H9 (cell line): ENCODE results near the gene PDS5A. TPM values are rescaled to one million over a fixed set of nuclear protein-coding genes. Genes with fewer than 3 reads are reported as not detected.

Source experiments
- DNase-seq: peaks from one replicate; pipeline ENCODE4 v3.0.0-alpha.2; 2017
- H2AFZ ChIP-seq: one replicate; pipeline ENCODE4 v1.6.1; 2013; ENCODE audit warnings: mild to moderate bottlenecking, low read length, control low read depth, moderate library complexity
- H2AK5ac ChIP-seq: 2 replicates; pipeline ENCODE4 v1.6.1; 2013; ENCODE audit warnings: low read length, control low read depth, mixed read lengths; ENCODE audit not compliant: insufficient read length
- H2BK120ac ChIP-seq: one replicate; pipeline ENCODE4 v1.6.1; 2013; ENCODE audit warnings: low read depth, mild to moderate bottlenecking, low read length, control low read depth, inconsistent platforms; ENCODE audit not compliant: poor library complexity, severe bottlenecking
- H2BK12ac ChIP-seq: 2 replicates; pipeline ENCODE4 v1.6.1; 2013; ENCODE audit warnings: low read length, control low read depth, mixed read lengths, low read depth; ENCODE audit not compliant: insufficient read length
- H2BK15ac ChIP-seq: 2 replicates; pipeline ENCODE4 v1.6.1; 2013; ENCODE audit warnings: low read depth, low read length, control low read depth
- H2BK20ac ChIP-seq: one replicate; pipeline ENCODE4 v1.6.1; 2013; ENCODE audit warnings: low read depth, mild to moderate bottlenecking, low read length, control low read depth, inconsistent platforms; ENCODE audit not compliant: poor library complexity, severe bottlenecking
- H2BK5ac ChIP-seq: 2 replicates; pipeline ENCODE4 v1.6.1; 2013; ENCODE audit warnings: low read length, control low read depth, mixed read lengths; ENCODE audit not compliant: insufficient read length
- H3K14ac ChIP-seq: 2 replicates; pipeline ENCODE4 v1.6.1; 2013; ENCODE audit warnings: low read length, control low read depth; ENCODE audit not compliant: insufficient read depth
- H3K18ac ChIP-seq: 2 replicates; pipeline ENCODE4 v1.6.1; 2013; ENCODE audit warnings: low read depth, mild to moderate bottlenecking, mixed read lengths, low read length, control low read depth; ENCODE audit not compliant: insufficient read length
- H3K23ac ChIP-seq: 2 replicates; pipeline ENCODE4 v1.6.1; 2013; ENCODE audit warnings: low read length, control low read depth, mixed read lengths, low read depth; ENCODE audit not compliant: insufficient read length
- H3K23me2 ChIP-seq: 2 replicates; pipeline ENCODE4 v1.6.1; 2013; ENCODE audit warnings: low read depth, mild to moderate bottlenecking, mixed read lengths, low read length, control low read depth; ENCODE audit not compliant: insufficient read length, poor library complexity, severe bottlenecking
- H3K27ac ChIP-seq: 2 replicates; pipeline ENCODE4 v1.5.1; 2013; ENCODE audit warnings: low read length, control low read depth, mixed read lengths, low read depth; ENCODE audit not compliant: insufficient read length
- H3K27me3 ChIP-seq: 2 replicates; pipeline ENCODE4 v1.6.1; 2013; ENCODE audit warnings: low read length, control low read depth, inconsistent platforms; ENCODE audit not compliant: insufficient read depth
- H3K4ac ChIP-seq: 2 replicates; pipeline ENCODE4 v1.6.1; 2013; ENCODE audit warnings: low read depth, mild to moderate bottlenecking, control low read depth, inconsistent platforms, low read length, moderate library complexity
- H3K4me1 ChIP-seq: 2 replicates; pipeline ENCODE4 v1.6.1; 2013; ENCODE audit warnings: low read length, control low read depth, inconsistent platforms; ENCODE audit not compliant: insufficient read depth
- H3K4me2 ChIP-seq: 2 replicates; pipeline ENCODE4 v1.6.1; 2013; ENCODE audit warnings: low read length, control low read depth, mixed read lengths; ENCODE audit not compliant: insufficient read length, insufficient read depth
- H3K56ac ChIP-seq: 2 replicates; pipeline ENCODE4 v1.6.1; 2013; ENCODE audit warnings: low read depth, mild to moderate bottlenecking, mixed read lengths, low read length, control low read depth; ENCODE audit not compliant: insufficient read length
- H3K79me1 ChIP-seq: 2 replicates; pipeline ENCODE4 v1.6.1; 2013; ENCODE audit warnings: low read depth, mild to moderate bottlenecking, moderate library complexity, low read length, control low read depth, inconsistent platforms; ENCODE audit not compliant: insufficient read depth, poor library complexity, severe bottlenecking
- H3K79me2 ChIP-seq: 2 replicates; pipeline ENCODE4 v1.6.1; 2013; ENCODE audit warnings: low read length, control low read depth, inconsistent platforms; ENCODE audit not compliant: insufficient read depth
- H3K9ac ChIP-seq: 2 replicates; pipeline ENCODE4 v1.6.1; 2013; ENCODE audit warnings: low read length, control low read depth, mixed read lengths; ENCODE audit not compliant: insufficient read length; ENCODE audit errors: extremely low read depth
- H3K9me3 ChIP-seq: one replicate; pipeline ENCODE4 v1.6.1; 2013; ENCODE audit warnings: low read depth, low read length, inconsistent platforms; ENCODE audit not compliant: control insufficient read depth
- H3T11ph ChIP-seq: one replicate; pipeline ENCODE4 v1.6.1; 2013; ENCODE audit warnings: mild to moderate bottlenecking, low read length, control low read depth, inconsistent platforms
- H4K20me1 ChIP-seq: one replicate; pipeline ENCODE4 v1.6.1; 2013; ENCODE audit not compliant: control insufficient read depth, insufficient read length, insufficient read depth
- H4K5ac ChIP-seq: 2 replicates; pipeline ENCODE4 v1.6.1; 2013; ENCODE audit warnings: low read depth, mild to moderate bottlenecking, mixed read lengths, low read length, control low read depth; ENCODE audit not compliant: insufficient read length
- H4K8ac ChIP-seq: replicated peaks from 2 replicates; pipeline ENCODE4 v1.6.1; 2013; ENCODE audit warnings: low read length, control low read depth, mixed read lengths, low read depth; ENCODE audit not compliant: insufficient read length
- H4K91ac ChIP-seq: 2 replicates; pipeline ENCODE4 v1.6.1; 2013; ENCODE audit warnings: low read depth, mild to moderate bottlenecking, moderate library complexity, mixed read lengths, low read length, control low read depth; ENCODE audit not compliant: insufficient read length
- H3K27ac Mint-ChIP-seq, 3 experiments: 2 replicates in 2 of 3; 3 replicates in 1 of 3; pipeline ENCODE4 v1.8.0; 2020 to 2021; ENCODE audit warnings: mixed read lengths in 3 of 3, mild to moderate bottlenecking in 1 of 3, moderate library complexity in 1 of 3
- H3K27me3 Mint-ChIP-seq: 2 replicates; pipeline ENCODE4 v1.8.0; 2021; ENCODE audit warnings: low read depth, mild to moderate bottlenecking, moderate library complexity, mixed read lengths
- H3K36me3 Mint-ChIP-seq, 3 experiments: 2 replicates in 2 of 3; 3 replicates in 1 of 3; pipeline ENCODE4 v1.8.0; 2020 to 2021; ENCODE audit warnings: low read depth in 3 of 3, mixed read lengths in 3 of 3; ENCODE audit not compliant: insufficient read depth in 1 of 3
- H3K4me1 Mint-ChIP-seq, 2 experiments: 2 replicates each; pipeline ENCODE4 v1.8.0; 2020; ENCODE audit warnings: mixed read lengths in 2 of 2
- H3K4me3 Mint-ChIP-seq, 2 experiments: 2 replicates in 1 of 2; 3 replicates in 1 of 2; pipeline ENCODE4 v1.8.0; 2020 to 2021; ENCODE audit warnings: mild to moderate bottlenecking in 2 of 2, mixed read lengths in 2 of 2, moderate library complexity in 1 of 2
- H3K9me3 Mint-ChIP-seq, 2 experiments: 2 replicates in 1 of 2; 3 replicates in 1 of 2; pipeline ENCODE4 v1.8.0; 2020; ENCODE audit warnings: mild to moderate bottlenecking in 2 of 2, mixed read lengths in 2 of 2, moderate library complexity in 1 of 2
- WGBS: extraction: QIAGEN DNeasy Blood & Tissue Kit; methylation state at CpG from one replicate; pipeline ENCODE4 v1.1.7; 2013; ENCODE audit warnings: missing lambda C conversion rate, low lambda C conversion rate, mixed read lengths; ENCODE audit not compliant: insufficient read length; ENCODE audit errors: extremely low coverage; 5-methylcytosine and 5-hydroxymethylcytosine counted together
- total RNA-seq: library from RNA; stranded (reverse); gene quantifications from 2 replicates; pipeline ENCODE4 v1.2.1, GENCODE V29; 2021
- TF ChIP-seq, protein P1 (sequence below): fragments of 200-600 bp; sonication (generic); conservative IDR thresholded peaks from 3 replicates; pipeline ENCODE4 v1.8.0; 2021; ENCODE audit warnings: antibody characterized with exemption, mild to moderate bottlenecking

The PDS5A gene
- total RNA-seq, 1 experiment from 2014 or later, result 65.4 TPM

DNA sequence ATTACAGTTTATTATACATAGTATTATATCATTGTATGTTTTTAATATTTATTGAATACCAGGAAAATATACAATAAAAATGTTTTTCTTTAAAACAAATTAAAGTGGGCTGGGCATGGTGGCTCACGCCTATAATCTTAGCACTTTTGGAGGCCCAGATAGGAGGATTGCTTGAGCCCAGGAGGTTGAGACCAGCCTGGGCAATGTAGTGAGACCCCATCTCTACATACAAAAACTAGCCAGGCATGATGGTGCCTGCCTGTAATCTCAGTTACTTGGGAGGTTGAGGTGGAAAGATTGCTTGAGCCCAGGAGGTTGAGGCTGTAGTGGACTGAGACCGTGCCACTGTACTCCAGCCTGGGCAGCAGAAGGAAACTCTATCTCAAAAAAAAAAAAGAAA is 38.3 kb upstream of the PDS5A start:
- Histone ChIP-seq H3K4me2 (no peak overlapping the region), H4K91ac (no peak overlapping the region), H2AK5ac (no peak overlapping the region), H2AFZ (no peak overlapping the region), H3K9ac (no peak overlapping the region), H3K79me2 (no peaks in the 10 kb centered on the region), H3K23me2 (no peaks in the 10 kb centered on the region), H4K5ac (no peak overlapping the region), H3K27ac (no peak overlapping the region), H2BK12ac (no peak overlapping the region), H4K8ac (no peak overlapping the region), H3K14ac (no peak overlapping the region), H3K9me3 (no peaks in the 10 kb centered on the region), H2BK5ac (no peak overlapping the region), H3T11ph (no peak overlapping the region), H3K4me1 (no peaks in the 10 kb centered on the region), H3K23ac (no peak overlapping the region), H3K4ac (no peak overlapping the region), H3K27me3 (no peaks in the 10 kb centered on the region), H2BK120ac (no peak overlapping the region), H3K79me1 (no peaks in the 10 kb centered on the region), H3K56ac (no peak overlapping the region), H2BK15ac (no peak overlapping the region), H3K18ac (no peak overlapping the region), H4K20me1 (no peaks in the 10 kb centered on the region), H2BK20ac (no peak overlapping the region)
- Mint-ChIP-seq H3K4me1 (no peaks in the 10 kb centered on the region), H3K9me3 (no peaks in the 10 kb centered on the region), H3K27ac (no peak overlapping the region), H3K4me3 (no peak overlapping the region), H3K36me3 (no peaks in the 10 kb centered on the region; a peak in 1 of 7 replicates), H3K27me3 (peaks cover 1% of the 10 kb centered on the region)
- TF ChIP-seq, protein P1, sequence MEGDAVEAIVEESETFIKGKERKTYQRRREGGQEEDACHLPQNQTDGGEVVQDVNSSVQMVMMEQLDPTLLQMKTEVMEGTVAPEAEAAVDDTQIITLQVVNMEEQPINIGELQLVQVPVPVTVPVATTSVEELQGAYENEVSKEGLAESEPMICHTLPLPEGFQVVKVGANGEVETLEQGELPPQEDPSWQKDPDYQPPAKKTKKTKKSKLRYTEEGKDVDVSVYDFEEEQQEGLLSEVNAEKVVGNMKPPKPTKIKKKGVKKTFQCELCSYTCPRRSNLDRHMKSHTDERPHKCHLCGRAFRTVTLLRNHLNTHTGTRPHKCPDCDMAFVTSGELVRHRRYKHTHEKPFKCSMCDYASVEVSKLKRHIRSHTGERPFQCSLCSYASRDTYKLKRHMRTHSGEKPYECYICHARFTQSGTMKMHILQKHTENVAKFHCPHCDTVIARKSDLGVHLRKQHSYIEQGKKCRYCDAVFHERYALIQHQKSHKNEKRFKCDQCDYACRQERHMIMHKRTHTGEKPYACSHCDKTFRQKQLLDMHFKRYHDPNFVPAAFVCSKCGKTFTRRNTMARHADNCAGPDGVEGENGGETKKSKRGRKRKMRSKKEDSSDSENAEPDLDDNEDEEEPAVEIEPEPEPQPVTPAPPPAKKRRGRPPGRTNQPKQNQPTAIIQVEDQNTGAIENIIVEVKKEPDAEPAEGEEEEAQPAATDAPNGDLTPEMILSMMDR, result no peak
- no peak for DNase-seq
- WGBS, result no CpG with 5 or more reads among the region's 2 CpGs
